GM12865 (cell line): Measurements from ENCODE around the gene EFCC1.
A peak's percentile ranks its signal among the peaks of the same experiment; 100 is the strongest.

ENCODE experiments used
- DNase-seq: peaks from one replicate; pipeline ENCODE4 v3.0.0; 2010; ENCODE audit warnings: low read depth
- H3K4me3 ChIP-seq: 2 replicates; pipeline ENCODE4 v1.5.1; 2011; ENCODE audit warnings: mild to moderate bottlenecking, low read depth, low read length, control low read depth
- TF ChIP-seq, protein P1 (sequence below): IDR thresholded peaks from 2 replicates; pipeline ENCODE4 v1.5.1; 2011; ENCODE audit warnings: low read length, control low read depth, low read depth, inconsistent platforms; ENCODE audit not compliant: insufficient read depth; ENCODE audit errors: missing control alignments

Gene EFCC1, protein sequence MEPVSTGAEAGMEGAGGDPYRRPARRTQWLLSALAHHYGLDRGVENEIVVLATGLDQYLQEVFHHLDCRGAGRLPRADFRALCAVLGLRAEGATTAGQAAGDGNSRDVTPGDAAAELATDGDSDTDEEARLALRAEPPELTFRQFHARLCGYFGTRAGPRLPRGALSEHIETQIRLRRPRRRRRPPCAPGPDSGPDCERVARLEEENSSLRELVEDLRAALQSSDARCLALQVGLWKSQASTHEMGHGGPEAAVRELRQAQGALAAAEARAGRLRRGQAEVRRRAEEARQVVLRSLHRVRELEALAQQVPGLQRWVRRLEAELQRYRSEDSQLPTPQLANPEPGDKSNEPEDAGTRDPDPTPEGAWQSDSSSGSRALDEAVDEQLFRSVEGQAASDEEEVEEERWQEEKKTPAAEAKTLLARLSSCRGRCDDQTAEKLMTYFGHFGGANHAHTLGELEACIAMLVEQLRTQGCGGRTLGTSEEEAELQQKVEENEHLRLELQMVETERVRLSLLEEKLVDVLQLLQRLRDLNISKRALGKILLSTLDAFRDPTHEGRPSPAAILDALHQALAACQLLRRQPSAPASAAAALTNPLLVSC

DNA sequence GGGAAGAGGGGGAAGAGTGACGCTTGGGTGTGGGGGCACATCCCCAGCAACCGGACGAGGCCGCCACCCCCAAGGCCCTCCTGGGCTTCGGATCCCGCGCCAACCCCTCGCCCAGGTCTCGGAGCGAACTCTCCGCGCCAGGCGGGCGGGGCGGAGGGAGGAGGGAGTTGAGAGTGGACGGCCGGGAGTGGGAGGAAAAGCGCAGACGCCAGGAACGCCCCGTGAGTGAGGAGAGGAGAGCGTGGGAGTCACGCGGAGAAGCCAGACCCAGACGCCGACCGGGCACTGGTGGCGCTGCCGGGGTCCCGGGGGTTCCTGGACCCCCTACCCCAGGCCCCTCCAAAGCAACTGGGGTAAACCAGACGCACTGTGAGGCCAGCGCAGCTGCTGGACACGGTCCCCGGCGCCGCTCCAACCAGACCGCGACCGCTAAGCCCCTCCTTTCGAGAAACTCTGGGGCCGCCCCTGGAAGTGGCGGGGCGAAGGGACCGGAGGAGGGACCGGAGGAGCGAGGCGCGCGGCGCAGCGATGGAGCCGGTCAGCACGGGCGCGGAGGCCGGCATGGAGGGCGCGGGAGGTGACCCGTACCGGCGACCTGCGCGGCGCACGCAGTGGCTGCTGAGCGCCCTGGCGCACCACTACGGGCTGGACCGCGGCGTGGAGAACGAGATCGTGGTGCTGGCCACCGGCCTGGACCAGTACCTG is at the start of gene EFCC1:
EFCC1 (plus strand) TSS at position 204 of the 705 bp plus-strand sequence; CDS start at position 529, 325 bp downstream.
- no peak within 1 kb of the TSS for H3K4me3 ChIP-seq
- TF ChIP-seq, protein P1, sequence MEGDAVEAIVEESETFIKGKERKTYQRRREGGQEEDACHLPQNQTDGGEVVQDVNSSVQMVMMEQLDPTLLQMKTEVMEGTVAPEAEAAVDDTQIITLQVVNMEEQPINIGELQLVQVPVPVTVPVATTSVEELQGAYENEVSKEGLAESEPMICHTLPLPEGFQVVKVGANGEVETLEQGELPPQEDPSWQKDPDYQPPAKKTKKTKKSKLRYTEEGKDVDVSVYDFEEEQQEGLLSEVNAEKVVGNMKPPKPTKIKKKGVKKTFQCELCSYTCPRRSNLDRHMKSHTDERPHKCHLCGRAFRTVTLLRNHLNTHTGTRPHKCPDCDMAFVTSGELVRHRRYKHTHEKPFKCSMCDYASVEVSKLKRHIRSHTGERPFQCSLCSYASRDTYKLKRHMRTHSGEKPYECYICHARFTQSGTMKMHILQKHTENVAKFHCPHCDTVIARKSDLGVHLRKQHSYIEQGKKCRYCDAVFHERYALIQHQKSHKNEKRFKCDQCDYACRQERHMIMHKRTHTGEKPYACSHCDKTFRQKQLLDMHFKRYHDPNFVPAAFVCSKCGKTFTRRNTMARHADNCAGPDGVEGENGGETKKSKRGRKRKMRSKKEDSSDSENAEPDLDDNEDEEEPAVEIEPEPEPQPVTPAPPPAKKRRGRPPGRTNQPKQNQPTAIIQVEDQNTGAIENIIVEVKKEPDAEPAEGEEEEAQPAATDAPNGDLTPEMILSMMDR, result no peak
- DNase-seq, result no peak

DNA sequence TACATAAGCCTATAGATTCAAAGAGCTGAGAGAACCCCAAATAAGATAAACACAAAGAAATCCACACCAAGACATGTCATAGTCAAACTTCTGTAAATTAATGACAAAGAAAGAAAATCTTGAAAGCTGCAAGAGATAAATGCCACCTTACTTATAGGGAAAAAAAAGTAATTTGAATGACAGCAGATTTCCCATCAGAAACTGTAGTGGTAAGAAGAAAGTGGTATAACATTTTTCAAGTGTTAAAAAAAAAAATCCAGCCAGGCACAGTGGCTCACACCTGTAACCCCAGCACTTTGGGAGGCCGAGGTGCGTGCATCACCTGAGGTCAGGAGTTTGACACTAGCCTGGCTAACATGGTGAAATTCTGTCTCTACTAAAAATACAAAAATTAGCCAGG is 44.7 kb upstream of the EFCC1 start:
- TF ChIP-seq, protein P1, result no peak
- no peak for DNase-seq
- no peak overlapping the region for H3K4me3 ChIP-seq

DNA sequence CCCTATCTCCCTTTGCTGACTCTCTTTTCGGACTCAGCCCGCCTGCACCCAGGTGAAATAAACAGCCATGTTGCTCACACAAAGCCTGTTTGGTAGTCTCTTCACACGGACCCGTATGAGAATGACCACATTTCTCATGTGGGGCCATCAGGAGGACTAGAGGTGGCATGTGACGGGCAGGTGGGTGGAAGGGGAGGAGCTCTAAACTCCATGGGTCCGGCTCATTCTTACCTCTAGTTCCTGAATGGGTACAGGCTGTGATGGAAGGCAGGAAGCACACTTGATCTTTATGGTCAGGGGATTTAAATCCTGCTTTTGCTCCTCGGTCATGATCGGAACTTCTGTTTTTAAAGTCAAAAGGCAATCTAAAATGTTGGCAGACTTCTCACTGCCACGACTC is 35.8 kb upstream of the EFCC1 start:
- DNase-seq, result no peak
- H3K4me3 ChIP-seq, result no peak overlapping the region
- TF ChIP-seq, protein P1, result no peak

DNA sequence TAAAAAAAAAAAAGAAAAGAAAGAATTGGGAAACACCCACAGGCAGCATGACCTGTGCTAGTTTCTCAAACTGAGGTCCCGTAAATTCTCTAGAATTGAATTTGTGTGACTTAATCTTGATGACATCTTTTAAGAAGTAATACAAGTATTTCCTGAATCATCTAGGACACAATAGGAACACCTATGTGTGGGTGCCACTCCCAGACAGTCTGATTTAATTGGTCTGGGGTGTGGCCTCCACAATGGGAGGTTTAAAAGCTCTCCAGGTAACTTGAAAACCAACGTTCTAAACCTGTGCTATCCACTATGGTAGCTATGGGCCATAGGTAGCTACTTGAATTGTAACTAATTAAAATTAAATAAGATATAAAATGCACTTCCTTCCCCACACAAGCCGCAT is 35.3 kb upstream of the EFCC1 start:
- DNase-seq, result no peak
- TF ChIP-seq, protein P1, result no peak
- H3K4me3 ChIP-seq, result no peak overlapping the region

DNA sequence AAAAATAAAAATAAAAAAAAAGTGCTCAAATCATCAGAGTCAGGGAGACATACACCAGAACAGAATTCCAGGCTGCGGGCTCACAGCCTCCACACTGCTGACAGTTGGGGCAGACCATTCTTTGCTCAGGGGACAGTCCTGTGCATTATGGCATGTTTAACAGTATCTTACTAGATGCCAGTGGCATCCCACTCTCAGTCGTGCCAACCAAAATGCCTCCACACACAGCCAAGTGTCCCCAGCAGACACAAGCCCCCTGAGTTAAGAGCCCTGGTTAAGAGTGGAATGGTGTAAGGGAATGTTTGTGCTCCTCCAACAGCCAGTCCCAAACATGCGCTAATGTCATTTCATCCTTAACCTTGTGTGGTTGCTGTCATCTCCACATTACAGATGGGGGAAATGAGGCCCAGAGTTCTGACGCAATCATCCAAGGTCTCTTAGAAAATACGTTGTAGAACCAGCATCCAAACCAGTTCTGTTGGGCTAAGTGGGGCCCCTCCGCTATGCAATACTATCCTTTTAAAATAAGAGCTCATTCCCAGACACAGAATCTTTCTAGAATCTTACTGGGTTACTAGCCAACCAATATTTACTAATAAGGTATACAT is 33.3 kb upstream of the EFCC1 start:
- TF ChIP-seq, protein P1, result no peak
- no peak for DNase-seq

DNA sequence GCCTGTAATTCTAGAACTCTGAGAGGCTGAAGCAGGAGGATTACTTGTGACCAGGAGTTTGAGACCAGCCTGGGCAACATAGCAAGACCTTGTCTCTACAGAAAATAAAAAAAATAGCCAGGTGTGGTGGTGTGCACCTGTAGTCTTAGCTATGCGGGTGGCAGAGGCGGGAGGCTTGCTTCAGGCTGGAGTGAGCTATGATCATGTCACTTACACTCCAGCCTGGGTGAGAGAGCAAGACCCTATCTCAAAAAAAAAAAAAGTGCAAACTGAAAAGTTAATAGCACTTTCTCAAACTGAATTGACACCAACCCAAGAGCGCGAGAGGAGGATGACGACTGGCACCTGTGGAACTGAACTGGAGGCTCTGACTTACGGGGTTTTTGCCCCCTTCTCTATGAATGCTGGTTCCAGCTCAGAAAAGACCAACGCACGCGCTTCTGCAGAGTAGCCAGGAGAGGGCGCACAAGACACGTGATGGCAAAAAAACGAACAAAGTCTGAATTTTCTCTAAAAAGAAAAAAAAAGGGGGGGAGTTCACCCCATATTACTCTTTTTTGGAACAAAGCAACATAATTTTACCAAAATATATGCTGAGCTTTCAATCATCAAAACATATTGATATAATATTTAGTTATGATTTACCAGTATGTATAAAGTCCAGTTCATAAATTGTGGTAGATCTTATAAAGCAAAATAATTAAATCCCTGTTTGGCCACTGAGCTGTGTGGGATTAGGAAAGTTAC is 30.9 kb upstream of the EFCC1 start:
- TF ChIP-seq, protein P1, result peak; percentile 84
- peak; percentile 62 for DNase-seq
- H3K4me3 ChIP-seq, result no peak overlapping the region

More for the DNA sequence above, 33.3 kb upstream of the EFCC1 start:
- H3K4me3 ChIP-seq, result no peak overlapping the region
